ENCODE data around the gene ISM1.

Gene ISM1

GRCh38 chr20:13341737-13342393 lies 120.8 kb downstream of the ISM1 start:
- TF ChIP-seq ZNF274 (IDR thresholded peaks at IDR 0.05; ENCODE audit: low read depth, low read length) (no peak), YY1 (IDR thresholded peaks at IDR 0.05; ENCODE audit: insufficient read depth, insufficient read length) (no peak), SUZ12 (IDR thresholded peaks at IDR 0.05; ENCODE audit: extremely low read depth, insufficient read depth, insufficient read length) (no peak)
- peaks cover 3% of the 10 kb centered on the region for H3K4me1 ChIP-seq (ENCODE audit: insufficient read depth, insufficient read length)

DNA sequence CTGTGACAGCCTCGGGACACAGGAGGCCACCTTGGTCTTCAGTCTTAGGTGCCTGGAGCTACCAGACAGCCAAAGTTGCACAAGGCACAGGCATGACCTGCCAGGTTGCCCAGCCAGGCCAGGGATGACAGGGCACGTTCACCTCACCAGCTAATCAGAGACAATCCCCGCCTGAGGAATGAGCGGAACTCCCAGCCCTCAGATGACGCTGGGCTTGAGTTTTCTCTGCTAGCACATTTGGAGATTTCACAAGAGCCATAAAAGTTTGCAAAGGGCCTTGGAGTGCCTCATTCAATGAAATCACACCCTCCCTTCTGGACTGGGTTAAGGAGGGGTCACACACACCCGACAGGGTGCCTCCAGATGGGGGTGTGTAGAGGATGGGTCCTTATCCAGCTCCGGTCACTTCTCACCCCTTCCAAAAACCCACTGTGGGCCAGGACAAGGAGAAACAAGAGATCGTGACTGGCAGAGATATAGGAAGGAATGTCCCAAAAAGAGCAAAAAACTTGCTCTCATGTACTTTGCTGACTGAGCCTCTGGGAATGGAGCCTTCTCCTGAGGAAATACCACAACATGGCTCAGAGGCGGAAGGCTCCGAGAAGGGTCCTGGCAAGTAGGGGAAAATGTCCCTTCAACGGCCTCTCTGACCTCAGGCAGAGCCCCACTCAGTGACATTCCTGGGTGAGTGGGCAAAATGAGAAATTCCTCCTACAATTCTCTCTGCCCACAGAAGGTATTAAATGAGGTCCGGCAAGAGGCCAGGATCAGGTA lies 121.6 kb downstream of the ISM1 start:
- no peak overlapping the region for H3K4me3 ChIP-seq (ENCODE audit: insufficient read length, low read depth)
- no peak overlapping the region for H3K9ac ChIP-seq (ENCODE audit: insufficient read length, low read depth)
- peaks cover 3% of the 10 kb centered on the region for H3K4me1 ChIP-seq (ENCODE audit: insufficient read depth, insufficient read length)
- no peak for TF ChIP-seq YY1 (IDR thresholded peaks at IDR 0.05; ENCODE audit: insufficient read depth, insufficient read length)
- TF ChIP-seq SUZ12 (IDR thresholded peaks at IDR 0.05; ENCODE audit: extremely low read depth, insufficient read depth, insufficient read length), result no peak
- TF ChIP-seq ZNF274 (IDR thresholded peaks at IDR 0.05; ENCODE audit: low read depth, low read length), result no peak
- H3K36me3 ChIP-seq (ENCODE audit: insufficient read depth, insufficient read length, low read length), result no peaks in the 10 kb centered on the region
- H3K9me3 ChIP-seq (ENCODE audit: insufficient read depth, low read length), result no peaks in the 10 kb centered on the region
- DNase-seq (ENCODE audit: low read depth, low spot score), result no peak
- no peaks in the 10 kb centered on the region for H3K27me3 ChIP-seq (ENCODE audit: insufficient read depth, insufficient read length)

More at GRCh38 chr20:13341737-13342393, 120.8 kb downstream of the ISM1 start:
- no peak for DNase-seq (ENCODE audit: low read depth, low spot score)
- Histone ChIP-seq H3K27me3 (ENCODE audit: insufficient read depth, insufficient read length) (no peaks in the 10 kb centered on the region), H3K9ac (ENCODE audit: insufficient read length, low read depth) (no peak overlapping the region), H3K9me3 (ENCODE audit: insufficient read depth, low read length) (no peaks in the 10 kb centered on the region), H3K4me3 (ENCODE audit: insufficient read length, low read depth) (no peak overlapping the region), H3K36me3 (ENCODE audit: insufficient read depth, insufficient read length, low read length) (no peaks in the 10 kb centered on the region)

GRCh38 chr20:13344671-13345070 lies 123.6 kb downstream of the ISM1 start:
- no peaks in the 10 kb centered on the region for H3K36me3 ChIP-seq (ENCODE audit: insufficient read depth, insufficient read length, low read length)
- H3K4me3 ChIP-seq (ENCODE audit: insufficient read length, low read depth), result no peak overlapping the region
- DNase-seq (ENCODE audit: low read depth, low spot score), result no peak
- H3K9ac ChIP-seq (ENCODE audit: insufficient read length, low read depth), result no peak overlapping the region
- no peaks in the 10 kb centered on the region for H3K9me3 ChIP-seq (ENCODE audit: insufficient read depth, low read length)
- TF ChIP-seq ZNF274 (IDR thresholded peaks at IDR 0.05; ENCODE audit: low read depth, low read length) (no peak), YY1 (IDR thresholded peaks at IDR 0.05; ENCODE audit: insufficient read depth, insufficient read length) (no peak)
- peaks cover 3% of the 10 kb centered on the region for H3K4me1 ChIP-seq (ENCODE audit: insufficient read depth, insufficient read length)
- no peaks in the 10 kb centered on the region for H3K27me3 ChIP-seq (ENCODE audit: insufficient read depth, insufficient read length)

- no peak overlapping the region for H3K9ac ChIP-seq (ENCODE audit: insufficient read length, low read depth)
- no peak overlapping the region for H3K4me3 ChIP-seq (ENCODE audit: insufficient read length, low read depth)
- H3K4me1 ChIP-seq (ENCODE audit: insufficient read depth, insufficient read length), result peaks cover 3% of the 10 kb centered on the region
- no peaks in the 10 kb centered on the region for H3K27me3 ChIP-seq (ENCODE audit: insufficient read depth, insufficient read length)
- H3K9me3 ChIP-seq (ENCODE audit: insufficient read depth, low read length), result no peaks in the 10 kb centered on the region
- no peak for DNase-seq (ENCODE audit: low read depth, low spot score)
- TF ChIP-seq YY1 (IDR thresholded peaks at IDR 0.05; ENCODE audit: insufficient read depth, insufficient read length) (no peak), ZNF274 (IDR thresholded peaks at IDR 0.05; ENCODE audit: low read depth, low read length) (no peak), SUZ12 (IDR thresholded peaks at IDR 0.05; ENCODE audit: extremely low read depth, insufficient read depth, insufficient read length) (no peak)
- no peaks in the 10 kb centered on the region for H3K36me3 ChIP-seq (ENCODE audit: insufficient read depth, insufficient read length, low read length)
These were observed 127.5 kb downstream of the ISM1 start for GRCh38 chr20:13348311-13349234.

DNA sequence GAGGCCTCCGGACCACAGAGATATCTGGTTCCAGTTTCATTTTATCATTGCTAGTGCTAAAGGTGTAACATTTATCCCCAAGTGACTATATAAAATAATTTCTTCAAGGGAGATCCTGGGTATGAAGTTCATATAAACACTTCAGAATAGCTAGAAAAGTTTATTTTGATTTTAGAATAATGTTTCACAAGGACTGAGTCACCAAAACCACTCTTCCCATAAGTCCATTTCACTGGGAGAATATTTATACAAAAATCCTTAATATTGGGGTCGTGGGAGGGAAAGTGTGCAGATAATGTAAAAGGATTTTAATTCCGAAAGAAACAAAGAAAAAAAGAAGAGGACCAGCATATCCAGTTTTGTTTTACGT lies 128.1 kb downstream of the ISM1 start:
- Histone ChIP-seq H3K36me3 (ENCODE audit: insufficient read depth, insufficient read length, low read length) (no peaks in the 10 kb centered on the region), H3K4me3 (ENCODE audit: insufficient read length, low read depth) (no peak overlapping the region), H3K27me3 (ENCODE audit: insufficient read depth, insufficient read length) (no peaks in the 10 kb centered on the region), H3K4me1 (ENCODE audit: insufficient read depth, insufficient read length) (peaks cover 3% of the 10 kb centered on the region), H3K9ac (ENCODE audit: insufficient read length, low read depth) (no peak overlapping the region), H3K9me3 (ENCODE audit: insufficient read depth, low read length) (no peaks in the 10 kb centered on the region)
- DNase-seq (ENCODE audit: low read depth, low spot score), result no peak
- TF ChIP-seq ZNF274 (IDR thresholded peaks at IDR 0.05; ENCODE audit: low read depth, low read length) (no peak), SUZ12 (IDR thresholded peaks at IDR 0.05; ENCODE audit: extremely low read depth, insufficient read depth, insufficient read length) (no peak), YY1 (IDR thresholded peaks at IDR 0.05; ENCODE audit: insufficient read depth, insufficient read length) (no peak)
